Stimulated activated CD8-positive, alpha-beta memory T cell treated with anti-CD3 and anti-CD28 coated beads, Interleukin-4, amount 100 ng/mL, for 24 hours (primary cell): ENCODE data around the gene PAX6.

Experiments
- DNase-seq: peaks from one replicate; pipeline ENCODE4 v3.0.0-alpha.2; 2020; ENCODE audit warnings: low read depth

PAX6 gene

GRCh38 chr11:31797190-31798056, 13.7 kb downstream of the PAX6 start:
- DNase-seq: no peak

- DNase-seq: no peak
These were observed 14.5 kb downstream of the PAX6 start for GRCh38 chr11:31796499-31797189.

- DNase-seq: no peak
These were observed 15.2 kb downstream of the PAX6 start for GRCh38 chr11:31795706-31796498.

- DNase-seq: no peak
These were observed 16.6 kb downstream of the PAX6 start for GRCh38 chr11:31794548-31794947.

- DNase-seq: no peak
These were observed 17.9 kb downstream of the PAX6 start for GRCh38 chr11:31793264-31793663.

- no peak for DNase-seq
These were observed 18.7 kb downstream of the PAX6 start for GRCh38 chr11:31792456-31792855.

- DNase-seq: no peak
These were observed 19.1 kb downstream of the PAX6 start for GRCh38 chr11:31792036-31792435.

GRCh38 chr11:31790649-31791048, 20.5 kb downstream of the PAX6 start:
- DNase-seq: no peak

- no peak for DNase-seq
These were observed 23.0 kb downstream of the PAX6 start for GRCh38 chr11:31788085-31788484.

- DNase-seq: no peak
These were observed 24.0 kb downstream of the PAX6 start for GRCh38 chr11:31786996-31787685.

GRCh38 chr11:31784611-31785010, 26.5 kb downstream of the PAX6 start:
- DNase-seq: no peak

- DNase-seq: no peak
These were observed 27.9 kb downstream of the PAX6 start for GRCh38 chr11:31783252-31783651.

GRCh38 chr11:31782257-31782656, 28.9 kb downstream of the PAX6 start:
- DNase-seq: no peak

- DNase-seq: no peak
These were observed 30.6 kb downstream of the PAX6 start for GRCh38 chr11:31780480-31780971.

GRCh38 chr11:31780078-31780477, 31.0 kb downstream of the PAX6 start:
- no peak for DNase-seq

- DNase-seq: no peak
These were observed 31.7 kb downstream of the PAX6 start for GRCh38 chr11:31779374-31779791.

- no peak for DNase-seq
These were observed 38.7 kb downstream of the PAX6 start for GRCh38 chr11:31772412-31772811.

- no peak for DNase-seq
These were observed 41.0 kb downstream of the PAX6 start for GRCh38 chr11:31770011-31770700.

- no peak for DNase-seq
These were observed 42.1 kb downstream of the PAX6 start for GRCh38 chr11:31768749-31769640.

- DNase-seq: no peak
These were observed 43.4 kb downstream of the PAX6 start for GRCh38 chr11:31767685-31768084.
